Measurements from ENCODE around the gene DCP2.
"Not testable (repeated sequence)": the region's sequence is repeated elsewhere in the genome, so short reads cannot be mapped to it uniquely, and the experiment has no call there.

The DCP2 gene

DNA sequence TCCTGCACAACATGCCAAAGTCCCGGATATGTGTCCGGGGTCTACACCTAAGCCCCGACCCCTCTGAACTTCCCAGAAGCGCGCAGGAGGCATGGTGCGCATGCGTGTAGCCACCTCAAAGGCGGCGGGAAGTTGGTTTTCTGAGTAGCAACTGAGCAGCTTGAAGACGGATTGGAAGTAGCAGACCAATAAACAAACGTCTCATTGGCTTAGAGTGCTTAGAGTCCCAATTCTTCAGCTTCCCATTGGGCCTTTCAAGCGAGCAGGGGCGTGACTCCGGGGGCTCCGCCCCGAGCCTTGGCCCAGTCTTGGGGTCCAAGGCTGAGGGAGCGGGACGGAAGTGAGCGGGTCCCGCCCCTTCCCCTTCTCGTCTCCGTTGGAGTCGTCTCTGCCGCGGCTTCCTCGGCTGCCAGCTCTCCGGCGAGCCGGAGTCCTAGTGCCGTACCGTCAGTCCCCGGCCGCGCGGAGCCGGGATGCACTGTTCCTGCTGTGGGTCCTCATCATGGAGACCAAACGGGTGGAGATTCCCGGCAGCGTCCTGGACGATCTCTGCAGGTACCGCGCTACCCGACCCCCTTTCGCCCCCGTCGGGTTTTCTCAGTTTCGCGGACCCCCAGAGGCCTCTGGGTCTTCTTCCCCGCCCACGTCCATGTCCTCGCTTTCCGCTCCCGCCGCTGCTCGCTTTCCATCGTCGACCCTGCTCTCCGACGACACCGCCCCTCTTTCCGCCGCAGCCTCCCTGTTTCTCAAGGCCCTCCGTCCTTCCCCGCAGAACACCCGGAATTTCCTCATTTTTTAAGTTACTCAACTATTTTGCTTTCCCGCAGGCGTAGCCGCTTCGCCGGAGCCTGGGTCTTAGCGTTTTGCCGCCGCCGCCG lies at the start of gene DCP2:
DCP2 (plus strand) TSS at position 367 of the 878 bp plus-strand sequence; CDS start at position 503, 136 bp downstream.
- peak; percentile 97 for DNase-seq (ENCODE audit: low spot score)

DNA sequence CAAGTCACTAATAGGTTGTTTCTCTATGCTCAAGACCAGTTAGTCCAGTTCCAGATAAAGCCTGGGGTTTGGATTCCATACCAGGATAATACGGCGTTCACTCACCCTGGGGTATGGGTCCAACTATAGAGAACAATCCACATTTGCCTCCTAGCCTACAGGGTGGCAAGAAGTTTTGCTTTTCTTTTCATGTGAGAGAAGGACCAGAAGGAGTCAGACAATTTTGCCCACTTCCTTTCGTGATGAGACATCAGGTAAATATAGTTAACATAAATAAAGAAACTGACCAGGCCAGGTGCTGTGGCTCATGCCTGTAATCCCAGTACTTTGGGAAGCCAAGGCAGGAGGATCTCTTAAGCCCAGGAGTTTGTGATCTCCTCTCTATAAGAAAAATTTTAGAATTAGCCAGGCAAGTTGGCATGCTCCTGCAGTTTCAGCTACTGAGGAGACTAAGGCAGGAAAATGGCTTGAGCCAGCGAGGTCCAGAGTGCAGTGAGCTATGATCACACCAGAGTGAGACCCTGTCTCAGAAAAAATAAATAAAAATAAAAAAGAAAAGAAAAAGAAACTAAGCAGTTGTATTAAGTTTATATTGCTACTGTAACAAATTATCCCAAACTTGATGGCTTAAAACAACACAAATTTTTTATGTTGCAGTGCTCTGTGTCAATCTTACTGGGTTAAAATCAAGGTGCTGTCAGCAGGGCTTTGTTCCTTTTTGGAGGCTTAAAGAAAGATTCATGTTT lies 47.1 kb upstream of the DCP2 start:
- DNase-seq (ENCODE audit: low spot score): no peak

DNA sequence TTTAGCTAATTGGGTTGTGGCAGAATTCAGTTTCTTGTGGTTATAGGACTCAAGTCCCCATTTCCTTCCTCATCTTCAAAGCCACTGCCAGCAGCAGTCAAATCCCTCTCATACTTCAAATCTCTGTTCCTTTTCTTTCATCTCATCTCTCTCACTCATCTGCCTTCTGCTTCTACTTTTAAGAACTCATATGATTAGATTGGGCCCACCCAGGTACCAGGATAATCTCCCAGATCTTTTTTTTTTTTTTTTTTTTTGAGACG lies 46.6 kb upstream of the DCP2 start:
- DNase-seq (ENCODE audit: low spot score): no peak

DNA sequence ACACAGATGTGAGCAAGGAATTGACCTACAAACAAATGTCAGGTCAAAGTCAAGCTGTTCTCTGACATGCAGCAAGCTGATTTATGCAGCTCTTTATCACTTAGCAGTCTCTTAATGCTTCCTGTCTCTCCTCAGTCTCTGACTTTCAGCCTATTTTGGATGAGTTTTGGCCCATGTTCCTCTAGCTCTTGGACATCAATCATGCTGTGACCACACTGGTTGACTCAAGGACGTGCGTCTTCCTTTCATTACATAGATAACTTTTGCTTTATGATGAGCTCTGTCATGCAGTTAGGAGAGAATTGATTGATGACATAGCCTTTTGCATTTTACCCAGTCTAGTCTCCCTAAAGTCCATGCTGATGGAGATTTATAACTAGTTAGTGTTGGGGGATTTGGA lies 45.1 kb upstream of the DCP2 start:
- no peak for DNase-seq (ENCODE audit: low spot score)

DNA sequence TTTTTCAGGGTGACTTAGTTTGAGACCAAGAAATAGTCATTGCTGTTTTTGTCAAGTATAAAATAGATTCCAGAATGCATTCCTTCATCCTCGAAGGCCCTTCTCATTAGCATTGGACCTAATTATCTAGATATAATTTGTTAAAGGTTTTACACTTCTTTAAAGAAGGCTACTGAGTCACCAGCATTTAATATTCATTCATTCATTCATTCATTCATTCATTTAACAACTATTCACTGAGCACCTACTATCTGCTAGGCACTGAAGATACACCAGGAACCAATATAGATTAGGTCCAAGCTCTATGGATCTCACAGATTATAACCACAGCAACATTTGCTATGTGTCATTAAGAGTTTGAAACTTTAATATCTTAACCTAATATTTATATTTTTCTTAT lies 43.5 kb upstream of the DCP2 start:
- DNase-seq (ENCODE audit: low spot score): no peak

DNA sequence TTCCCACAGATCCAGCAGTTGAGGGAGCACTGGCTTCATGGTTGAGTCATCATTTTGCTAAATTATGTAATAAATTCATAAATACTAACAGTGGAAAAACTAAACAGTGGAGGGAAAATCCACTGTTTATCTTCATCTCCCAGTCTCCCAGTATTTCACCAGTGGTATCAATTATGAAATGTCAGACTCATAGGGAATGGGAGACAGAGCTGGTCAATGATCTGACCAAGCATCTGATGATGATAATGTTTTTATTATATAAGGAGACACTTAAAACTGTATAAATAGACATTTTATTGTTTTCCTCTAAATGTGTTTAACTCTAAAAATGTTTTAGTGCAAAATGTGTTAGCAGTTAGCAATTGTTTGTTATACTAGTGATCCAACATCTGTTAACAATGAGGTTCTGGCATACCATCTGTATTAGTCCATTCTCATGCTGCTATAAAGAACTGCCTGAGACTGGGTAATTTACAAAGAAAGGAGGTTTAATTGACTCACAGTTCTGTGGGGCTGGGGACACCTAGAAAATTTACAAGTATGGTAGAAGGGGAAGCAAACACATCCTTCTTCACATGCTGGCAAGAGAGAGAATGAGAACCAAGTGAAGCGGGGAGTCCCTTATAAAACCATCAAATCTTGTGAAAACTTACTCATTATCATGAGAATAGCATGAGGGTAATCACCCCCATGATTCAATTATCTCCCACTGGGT lies 42.8 kb upstream of the DCP2 start:
- DNase-seq (ENCODE audit: low spot score): peak; percentile 37

DNA sequence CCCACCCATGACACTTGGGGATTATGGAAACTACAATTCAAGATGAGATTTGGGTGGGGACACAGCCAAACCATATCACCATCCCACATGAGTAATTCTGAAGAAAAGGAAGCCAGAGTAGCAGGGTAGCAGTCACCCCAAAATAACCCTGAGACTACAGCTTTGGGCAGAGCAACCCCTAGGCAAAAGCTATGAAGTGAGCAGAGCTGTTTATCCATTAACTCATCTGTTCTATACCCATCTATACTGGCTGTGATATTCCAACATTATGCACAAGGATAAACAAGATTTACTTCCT lies 42.3 kb upstream of the DCP2 start:
- DNase-seq (ENCODE audit: low spot score): no peak

DNA sequence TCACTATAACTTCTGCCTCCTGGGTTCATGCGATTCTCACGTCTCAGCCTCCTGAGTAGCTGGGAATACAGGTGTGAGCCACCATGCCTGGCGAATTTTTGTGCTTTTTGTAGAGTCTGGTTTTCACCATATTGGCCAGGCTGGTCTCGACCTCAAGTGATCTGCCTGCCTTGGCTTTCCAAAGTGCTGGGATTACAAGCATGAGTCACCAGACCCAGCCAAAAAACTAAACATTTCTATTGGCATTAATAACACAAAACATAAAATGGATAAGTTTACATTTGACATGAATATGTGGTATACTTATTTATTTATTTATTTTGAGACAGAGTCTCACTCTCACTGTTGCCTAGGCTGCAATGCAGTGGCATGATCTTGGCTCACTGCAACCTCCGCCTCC lies 40.9 kb upstream of the DCP2 start:
- DNase-seq (ENCODE audit: low spot score): no peak

DNA sequence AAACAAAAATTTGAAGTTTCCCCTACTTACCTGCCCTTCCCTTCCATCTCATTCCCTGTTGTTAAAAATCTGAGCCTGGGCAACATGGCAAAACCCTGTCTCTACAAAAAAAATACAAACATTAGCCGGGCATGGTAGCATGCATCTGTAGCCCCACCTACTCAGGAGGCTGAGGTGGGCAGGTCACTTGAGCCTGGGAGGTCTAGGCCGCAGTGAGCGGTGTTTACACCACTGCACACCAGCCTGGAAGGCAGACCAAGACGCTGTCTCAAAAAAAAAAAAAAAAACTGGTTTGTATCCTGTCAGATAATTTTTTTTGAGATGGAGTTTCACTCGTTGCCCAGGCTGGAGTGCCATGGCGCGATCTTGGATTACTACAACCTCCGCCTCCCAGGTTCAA lies 38.3 kb upstream of the DCP2 start:
- no peak for DNase-seq (ENCODE audit: low spot score)

DNA sequence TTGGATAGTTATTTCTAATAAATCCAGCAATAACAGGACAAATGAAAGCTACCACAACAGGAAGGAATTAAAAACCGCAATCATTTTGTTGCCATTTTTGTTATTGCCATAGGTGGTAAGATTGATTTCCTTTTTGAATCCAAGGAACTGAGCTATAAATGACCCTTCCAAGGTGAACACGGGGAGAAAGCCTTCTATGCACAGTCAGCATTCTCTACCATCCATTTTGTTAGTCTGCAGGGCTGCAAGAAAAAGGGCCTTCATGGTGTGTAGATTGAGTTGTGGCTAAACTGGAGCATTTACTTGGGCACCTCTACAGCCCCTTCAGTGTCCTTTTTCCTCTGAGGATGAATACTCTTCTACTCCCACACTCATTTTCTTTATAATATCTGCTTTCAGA lies 35.9 kb upstream of the DCP2 start:
- DNase-seq (ENCODE audit: low spot score): no peak

DNA sequence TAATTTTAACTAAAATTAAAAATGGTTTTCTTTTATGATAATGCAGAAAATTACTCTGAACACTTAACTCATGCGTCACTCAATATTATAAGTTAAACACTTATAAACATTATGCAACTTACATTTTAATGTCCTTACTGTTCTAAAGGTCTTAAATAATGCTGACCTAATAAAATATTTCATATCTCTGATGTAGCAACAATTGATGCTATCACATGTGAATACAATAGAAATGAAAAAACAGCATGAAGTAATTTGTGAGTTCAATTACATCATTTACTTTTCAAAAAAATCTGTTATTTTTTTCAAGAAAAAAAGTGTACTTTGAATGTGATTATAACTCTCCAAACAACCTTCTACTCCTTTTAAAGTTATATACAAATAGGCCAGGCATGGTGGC lies 28.1 kb upstream of the DCP2 start:
- no peak for DNase-seq (ENCODE audit: low spot score)

DNA sequence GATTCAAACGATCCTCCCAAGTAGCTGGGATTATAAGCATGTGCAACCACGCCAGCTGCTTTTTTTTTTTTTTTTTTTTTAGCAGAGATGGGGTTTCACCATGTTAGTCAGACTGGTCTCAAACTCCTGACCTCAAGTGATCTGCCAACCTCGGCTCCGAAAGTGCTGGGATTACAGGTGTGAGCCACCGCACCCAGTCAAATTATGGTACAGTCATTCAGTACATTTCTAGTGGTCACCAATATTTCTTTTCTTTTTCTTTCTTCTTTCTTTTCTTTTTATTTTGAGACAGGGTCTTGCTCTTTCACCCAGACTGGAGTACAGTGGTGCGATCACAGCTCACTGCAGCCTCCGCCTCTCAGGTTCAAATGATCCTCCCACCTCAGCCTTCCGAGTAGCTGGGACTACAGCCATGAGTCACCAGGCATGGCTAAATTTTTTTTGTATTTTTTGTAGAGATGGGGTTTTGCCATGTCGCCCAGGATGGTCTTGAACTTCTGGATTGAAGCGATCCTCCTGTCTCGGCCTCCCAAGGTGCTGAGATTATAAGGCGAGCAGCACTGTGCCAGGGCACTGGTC lies 25.4 kb upstream of the DCP2 start:
- no peak for DNase-seq (ENCODE audit: low spot score)

DNA sequence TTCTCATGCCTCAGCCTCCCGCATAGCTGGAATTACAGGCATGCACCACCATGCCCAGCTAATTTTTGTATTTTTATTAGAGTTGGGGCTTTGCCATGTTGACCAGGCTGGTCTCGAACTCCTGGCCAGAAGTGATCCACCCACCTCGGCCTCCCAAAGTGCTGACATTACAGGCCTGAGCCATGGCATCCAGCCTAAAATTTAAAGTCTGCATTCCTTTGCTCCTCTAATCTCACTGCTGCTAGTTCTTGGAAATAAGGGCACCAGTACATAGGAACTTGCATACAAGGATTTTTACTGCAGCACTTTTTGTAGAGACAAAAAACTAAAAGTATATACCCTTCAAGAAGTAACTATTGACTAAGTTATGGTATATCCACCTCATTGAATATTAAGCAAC lies 20.0 kb upstream of the DCP2 start:
- no peak for DNase-seq (ENCODE audit: low spot score)

DNA sequence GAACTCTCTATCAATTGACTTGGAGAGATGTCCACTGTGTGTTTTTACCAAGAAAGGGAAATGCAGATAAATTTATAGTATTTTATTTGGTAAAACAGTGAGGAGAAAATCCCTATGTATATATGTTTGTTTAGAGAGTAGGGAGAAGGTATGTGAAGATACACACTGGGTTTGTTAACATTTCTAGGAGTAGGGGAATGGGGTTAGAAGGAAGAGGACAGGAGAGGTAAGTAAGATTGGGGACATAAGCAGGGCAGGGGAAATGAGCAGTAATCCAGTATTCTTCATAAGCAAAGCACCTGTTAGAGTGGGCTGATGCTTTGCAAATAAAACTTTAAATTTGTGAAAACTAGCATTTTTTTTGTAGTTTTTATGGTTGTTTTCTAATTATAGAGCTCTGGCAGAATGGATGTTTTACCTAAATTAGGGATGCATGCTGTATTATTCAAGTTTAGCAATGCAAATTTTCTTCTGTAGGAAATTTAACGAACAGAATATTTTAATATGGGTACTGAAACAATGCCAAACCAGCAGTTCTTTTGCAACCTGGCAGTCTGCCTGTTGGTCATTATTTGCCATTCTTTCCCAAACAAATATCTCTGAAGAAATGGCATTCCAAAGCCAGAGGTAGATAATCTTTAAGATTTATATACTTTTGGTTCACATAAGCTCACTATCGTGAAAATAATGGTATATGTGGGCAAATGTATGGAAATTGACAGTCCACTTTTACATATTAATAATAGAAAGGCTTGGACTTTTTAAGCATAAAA lies 19.4 kb upstream of the DCP2 start:
- DNase-seq (ENCODE audit: low spot score): no peak

DNA sequence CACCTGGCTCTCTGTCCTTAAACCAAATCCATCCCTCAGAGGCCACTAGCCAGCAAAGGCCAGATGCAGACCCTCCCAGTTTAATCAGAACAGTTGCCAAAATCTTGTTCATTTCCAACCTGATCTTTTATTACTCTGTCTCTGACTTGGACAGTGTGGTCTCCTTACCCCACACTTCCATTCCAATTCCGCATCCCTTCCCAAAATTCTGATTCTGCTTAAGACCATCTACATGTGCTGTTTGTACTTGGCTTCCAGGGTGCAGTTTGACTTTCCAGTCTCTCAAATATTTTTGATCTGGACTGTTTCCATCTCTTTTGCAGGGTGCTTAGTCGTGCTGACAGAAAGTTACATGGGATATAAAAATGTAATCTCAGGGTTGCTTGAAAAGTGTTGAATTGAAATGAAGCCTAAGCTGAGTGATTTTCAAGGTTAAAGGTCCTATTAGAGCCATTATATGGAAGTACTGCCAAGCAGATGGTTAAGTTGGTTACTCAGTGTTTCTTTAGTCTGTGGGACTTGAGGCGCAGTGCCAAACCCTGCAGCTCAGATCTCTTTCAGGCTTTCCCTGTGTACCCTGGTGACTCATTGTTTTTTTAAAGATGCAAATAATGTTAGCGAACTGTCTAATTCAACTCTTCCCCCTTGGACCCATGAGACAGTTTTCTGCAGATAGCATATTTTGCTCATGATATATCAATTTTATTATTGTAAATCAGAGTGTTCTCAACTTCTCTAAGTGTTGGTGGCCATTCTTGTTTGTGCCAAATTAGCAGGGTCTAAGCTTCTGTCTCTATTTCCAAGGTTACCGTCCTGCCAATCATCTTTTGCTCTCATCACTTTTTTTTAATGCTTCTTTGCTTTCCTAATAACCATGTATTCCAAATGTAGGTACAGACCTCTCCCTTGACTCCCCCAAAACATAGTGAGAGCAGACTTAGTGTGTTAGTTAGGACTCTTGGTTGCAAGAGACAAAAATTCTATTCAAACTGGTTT lies 18.2 kb upstream of the DCP2 start:
- DNase-seq (ENCODE audit: low spot score): peak; percentile 80

DNA sequence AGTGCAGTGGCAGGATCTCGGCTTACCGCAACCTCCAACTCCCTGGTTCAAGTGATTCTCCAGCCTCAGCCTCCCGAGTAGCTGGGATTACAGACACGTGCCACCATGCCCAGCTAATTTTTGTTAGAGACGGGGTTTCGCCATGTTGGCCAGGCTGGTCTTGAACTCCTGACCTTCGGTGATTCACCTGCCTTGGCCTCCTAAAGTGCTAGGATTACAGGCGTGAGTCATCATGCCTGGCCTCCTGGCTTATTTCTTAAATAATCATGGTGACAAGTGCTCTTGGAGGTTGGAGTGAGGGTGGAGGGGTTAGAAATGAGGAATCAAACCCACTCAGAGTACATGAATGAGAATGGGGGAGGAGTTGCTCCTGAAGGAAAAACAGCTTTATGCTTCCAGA lies 16.7 kb upstream of the DCP2 start:
- DNase-seq (ENCODE audit: low spot score): not testable (repeated sequence)

DNA sequence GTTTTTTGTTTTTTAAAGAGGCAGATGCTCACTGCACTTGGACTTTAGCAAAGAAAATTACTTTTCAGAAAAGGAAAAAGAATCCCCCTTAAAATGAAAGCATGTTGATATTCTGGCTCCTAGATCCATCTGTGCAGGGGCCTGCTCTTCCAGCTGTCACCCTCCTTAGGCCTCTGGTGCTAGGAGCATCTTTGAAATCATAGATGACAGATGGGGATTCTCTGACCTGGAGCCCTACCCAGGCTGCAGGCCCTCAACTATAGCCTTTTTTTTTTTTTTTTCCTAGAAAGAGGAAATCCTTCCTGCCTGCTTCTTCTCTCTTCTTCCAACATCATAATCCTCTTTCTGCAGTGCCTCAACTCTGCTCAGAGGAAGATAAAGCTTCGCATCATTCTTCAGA lies 16.3 kb upstream of the DCP2 start:
- no peak for DNase-seq (ENCODE audit: low spot score)

DNA sequence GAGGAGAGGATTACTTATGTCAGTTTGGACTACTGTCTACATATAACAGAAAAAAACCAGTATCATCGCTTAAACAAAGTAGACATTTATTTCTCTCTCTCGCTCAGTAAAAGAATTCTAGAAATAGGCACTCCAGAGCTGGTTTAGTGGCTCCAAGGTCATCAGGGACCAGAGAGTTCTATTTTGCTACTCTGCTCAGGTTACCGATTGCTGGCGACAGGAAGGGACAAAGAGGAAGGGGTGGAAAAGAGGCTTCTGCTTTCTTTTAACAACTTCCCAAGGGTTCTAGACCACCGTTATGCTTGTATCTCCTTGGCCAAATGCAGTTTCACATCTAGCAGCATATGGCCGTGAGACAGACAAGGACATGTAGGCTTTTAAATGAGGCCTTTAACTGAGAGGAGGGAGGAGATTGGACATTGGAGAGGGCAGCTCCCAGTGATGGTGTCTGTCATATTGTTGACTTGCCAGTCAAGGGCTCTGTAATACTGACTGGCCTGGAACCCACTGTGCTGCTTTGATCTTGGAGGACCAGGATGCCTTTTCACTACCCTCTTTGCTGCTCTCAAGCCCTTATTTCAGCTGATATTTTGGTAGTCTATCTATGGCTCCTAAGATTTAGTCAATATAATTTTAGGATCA lies 15.6 kb upstream of the DCP2 start:
- DNase-seq (ENCODE audit: low spot score): no peak

DNA sequence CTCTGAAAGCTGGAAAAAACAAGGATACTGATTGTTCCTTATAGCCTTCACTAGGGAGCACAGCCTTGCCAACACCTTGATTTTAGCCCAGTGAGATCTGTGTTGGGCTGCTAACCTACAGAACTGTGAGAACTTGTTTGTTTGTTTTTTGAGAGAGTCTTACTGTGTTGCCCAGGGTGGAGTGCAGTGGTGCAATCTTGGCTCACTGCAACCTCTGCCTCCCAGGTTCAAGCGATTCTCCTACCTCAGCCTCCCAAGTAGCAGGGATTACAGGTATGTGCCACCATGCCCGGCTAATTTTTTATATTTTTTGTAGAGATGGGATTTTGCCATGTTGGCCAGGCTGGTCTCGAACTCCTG lies 13.2 kb upstream of the DCP2 start:
- not testable (repeated sequence) for DNase-seq (ENCODE audit: low spot score)

DNA sequence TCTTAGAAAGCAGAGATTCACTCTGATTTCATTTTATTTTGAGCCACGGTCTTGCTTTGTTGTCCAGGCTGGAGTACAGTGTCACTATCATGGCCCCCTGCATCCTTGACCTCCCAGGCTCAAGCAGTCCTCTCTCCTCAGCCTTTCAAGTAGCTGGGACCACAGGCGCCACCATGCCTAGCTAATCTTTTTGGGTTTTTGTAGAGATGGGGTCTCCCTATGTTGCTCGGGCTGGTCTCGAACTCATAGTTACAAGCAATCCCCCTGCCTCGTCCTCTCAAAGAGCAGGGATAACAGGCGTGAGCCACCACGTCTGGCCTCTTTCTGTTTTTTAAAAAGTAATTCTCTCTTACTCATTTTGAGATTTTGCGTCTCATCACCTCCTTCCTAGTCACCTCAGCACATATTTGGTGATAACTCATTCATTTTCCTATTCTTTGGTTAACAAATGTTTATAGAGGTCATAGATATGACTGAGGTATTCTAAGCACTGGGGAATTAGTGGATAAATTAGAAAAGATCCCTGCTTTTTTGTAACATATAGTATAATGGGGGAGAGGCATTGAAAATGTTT lies 10.8 kb upstream of the DCP2 start:
- DNase-seq (ENCODE audit: low spot score): no peak

Measured in AG20443 (cell line).